ENCODE results near the gene PRXL2A.
"Not testable (repeated sequence)": the region's sequence is repeated elsewhere in the genome, so short reads cannot be mapped to it uniquely, and the experiment has no call there.

PRXL2A gene

DNA sequence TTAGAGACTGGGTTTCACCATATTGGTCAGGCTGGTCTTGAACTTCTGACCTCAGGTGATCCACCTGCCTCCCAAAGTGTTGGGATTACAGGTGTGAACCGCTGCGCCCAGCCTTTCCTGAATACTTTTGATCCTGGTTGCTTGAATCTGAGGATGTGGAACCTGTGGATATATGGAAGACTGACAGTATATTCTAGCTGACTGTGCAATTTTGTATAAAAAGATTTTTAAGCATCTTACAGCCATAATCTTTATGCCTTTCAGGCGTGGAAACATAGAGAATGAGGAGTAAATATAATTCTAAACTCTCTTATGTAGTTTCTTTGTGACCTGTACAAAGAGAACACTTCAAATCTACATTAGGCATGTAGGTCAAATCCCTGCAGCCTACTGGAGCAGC is 61.9 kb downstream of the PRXL2A start:
- intact Hi-C loops (cut with DNase I): no loop called here

DNA sequence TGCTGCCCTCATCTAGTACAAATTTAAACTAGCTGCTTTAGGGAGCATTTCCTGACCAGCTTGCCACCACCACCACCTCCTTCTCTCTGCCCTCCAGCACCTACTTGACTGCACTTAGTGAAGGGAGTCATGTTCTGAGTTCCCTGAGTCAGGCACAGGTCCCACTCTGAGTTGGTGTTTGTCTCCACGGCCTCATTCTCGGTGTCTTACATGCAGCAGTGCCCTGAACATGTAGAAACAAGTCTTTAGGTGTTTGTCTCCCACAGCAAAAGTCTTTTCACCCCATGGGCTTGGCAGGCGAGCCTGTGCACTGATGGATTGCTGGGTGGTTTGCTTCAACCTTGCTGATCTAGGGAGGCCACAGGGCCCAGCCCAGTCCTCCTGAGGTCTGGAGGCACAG is 62.6 kb downstream of the PRXL2A start:
- intact Hi-C loops (cut with DNase I): no loop called here
- DNase-seq: no peak

More for the DNA sequence above, 61.9 kb downstream of the PRXL2A start:
- DNase-seq: no peak

DNA sequence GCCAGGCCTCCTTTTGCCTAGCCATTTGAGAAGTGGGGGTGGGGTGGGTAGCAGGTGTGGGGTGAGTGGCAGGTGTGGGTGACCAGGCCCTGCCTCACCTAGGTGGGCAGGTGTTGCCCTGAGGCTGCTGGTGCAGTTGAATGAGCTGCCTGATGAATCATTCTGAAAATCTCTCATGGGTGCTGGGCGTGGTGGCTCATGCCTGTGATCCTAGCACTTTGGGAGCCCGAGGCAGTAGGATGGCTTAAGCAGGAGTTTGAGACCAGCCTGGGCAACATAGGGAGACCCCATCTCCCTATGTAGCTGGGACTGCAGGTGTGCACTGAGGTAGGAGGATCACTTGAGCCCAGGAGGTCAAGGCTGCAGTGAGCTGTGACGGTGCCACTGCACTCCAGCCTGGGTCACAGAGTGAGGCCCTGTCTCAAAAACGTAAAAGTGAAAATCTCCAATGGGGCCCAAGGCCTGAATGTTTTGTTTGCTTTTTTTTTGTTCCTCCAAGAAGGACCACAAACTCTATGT is 63.4 kb downstream of the PRXL2A start:
- intact Hi-C loops (cut with DNase I): no loop called here
- DNase-seq: peak in 3 of 42 donors; percentile 26 to 36 (median 29)

DNA sequence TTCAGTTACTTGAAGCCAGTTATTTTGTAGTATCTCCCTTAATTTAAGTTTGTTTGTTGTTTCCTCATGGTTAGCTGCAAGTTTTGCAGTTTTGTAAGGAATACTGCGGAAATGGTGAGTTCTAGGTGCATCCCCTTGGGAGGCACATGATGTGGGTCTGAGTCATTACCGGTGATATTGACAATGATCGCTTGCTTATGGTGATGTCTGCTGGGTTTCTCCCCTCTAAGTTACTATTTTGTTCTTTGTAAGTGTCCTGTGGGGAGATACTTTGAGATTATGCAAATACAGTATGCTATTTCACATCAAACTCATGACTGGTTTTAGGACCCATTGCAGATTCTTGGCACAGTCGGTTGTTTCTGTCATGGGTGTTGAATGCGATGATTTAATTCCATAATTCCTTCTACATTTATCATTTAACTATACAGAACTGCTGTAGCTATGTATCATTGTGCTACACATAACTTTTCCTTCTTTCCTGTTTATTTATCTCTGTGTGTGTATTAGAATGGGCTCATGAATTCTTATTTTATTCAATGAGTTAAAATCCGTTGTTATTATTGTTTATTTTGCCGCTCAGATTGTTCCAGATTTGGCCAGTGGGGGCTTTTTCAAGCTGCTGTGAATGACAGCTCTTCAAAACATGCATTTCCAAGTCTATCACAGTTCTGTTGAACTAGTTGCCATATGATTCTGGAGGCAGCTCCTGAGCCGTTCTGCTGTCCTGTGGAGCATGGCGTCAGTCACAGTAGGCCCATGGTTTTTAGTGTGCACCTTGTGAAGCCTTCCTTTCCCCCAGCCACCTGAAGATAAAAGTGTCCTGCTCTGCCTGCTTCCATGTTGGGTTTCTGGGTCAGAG is 64.1 kb downstream of the PRXL2A start:
- intact Hi-C loops (cut with DNase I): no loop called here
- peak in 2 of 42 donors; percentile 7 to 26 for DNase-seq

DNA sequence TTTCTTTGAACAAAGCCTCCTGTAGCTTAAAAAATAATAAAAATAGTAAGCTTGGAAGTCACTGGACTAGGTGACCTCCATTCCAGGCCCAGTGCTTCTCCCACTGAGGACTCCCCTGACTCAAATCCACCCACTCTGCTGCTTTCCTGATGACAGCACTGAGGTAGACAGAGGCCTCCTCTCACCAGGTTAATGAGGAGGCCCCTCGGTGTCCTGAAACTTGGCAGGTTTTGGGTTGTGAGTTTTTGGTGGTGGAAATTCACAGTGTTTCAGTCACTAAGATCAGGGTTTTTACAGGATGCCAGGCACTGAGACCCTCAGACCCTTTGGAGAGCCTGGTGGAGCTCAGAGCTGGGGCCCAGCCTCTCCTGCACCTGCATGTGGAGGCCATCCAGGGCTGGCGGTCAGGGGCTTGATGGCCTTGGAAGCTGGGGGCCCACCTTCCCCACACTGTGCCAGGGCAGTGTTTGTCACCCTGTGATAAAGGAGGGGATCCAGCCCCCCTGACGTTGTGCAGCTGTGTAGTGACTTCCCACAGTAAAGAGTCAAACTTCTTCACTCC is 64.8 kb downstream of the PRXL2A start:
- DNase-seq: peak in 3 of 42 donors; percentile 16 to 32 (median 26)
- intact Hi-C loops (cut with DNase I): no loop called here

DNA sequence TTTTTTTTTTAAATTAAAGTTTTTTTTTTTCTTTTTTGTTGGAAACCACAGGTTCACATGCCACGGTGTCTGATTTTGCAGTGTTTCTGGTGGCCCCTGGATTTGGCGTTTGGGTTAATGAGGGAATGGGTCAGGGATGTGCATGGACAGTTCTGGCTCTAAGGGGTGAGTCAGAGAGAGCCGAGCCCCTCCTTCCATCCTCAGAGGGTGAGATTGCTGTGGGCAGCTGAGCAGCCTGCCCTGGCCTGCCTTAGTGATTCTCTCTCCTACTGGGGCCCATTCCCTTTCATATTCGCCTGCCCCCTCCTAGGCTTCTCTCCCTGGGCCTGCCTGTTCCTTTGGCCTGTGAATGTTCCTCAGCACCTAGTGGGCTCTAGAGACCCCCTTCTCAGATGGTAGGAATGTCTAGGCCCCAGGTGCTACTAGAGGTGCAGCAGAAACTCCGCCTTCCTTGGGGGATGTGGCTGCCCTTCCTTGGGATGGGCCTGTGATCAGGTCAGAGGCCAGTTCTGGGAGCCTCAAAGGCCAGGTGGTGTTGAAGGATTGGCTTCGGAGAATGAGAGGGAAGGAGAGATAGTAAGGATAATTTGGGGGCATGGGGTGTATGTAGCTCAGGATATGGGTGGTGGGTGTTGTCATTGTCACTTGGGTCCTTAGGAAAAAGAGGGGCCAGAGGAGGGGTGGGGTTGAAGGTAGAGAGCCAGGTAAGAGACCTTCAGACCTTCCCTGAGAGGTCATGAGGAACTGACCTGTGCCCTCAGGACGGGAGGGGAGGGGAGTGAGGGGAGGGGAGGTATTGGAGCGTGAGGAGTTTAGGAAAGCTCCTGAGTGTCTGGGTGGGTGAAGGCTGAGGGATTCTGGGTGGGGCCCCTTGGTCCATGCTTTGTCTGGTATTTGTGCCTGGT is 65.6 kb downstream of the PRXL2A start:
- peak in 2 of 42 donors; percentile 20 to 21 for DNase-seq
- intact Hi-C loops (cut with DNase I): no loop called here

DNA sequence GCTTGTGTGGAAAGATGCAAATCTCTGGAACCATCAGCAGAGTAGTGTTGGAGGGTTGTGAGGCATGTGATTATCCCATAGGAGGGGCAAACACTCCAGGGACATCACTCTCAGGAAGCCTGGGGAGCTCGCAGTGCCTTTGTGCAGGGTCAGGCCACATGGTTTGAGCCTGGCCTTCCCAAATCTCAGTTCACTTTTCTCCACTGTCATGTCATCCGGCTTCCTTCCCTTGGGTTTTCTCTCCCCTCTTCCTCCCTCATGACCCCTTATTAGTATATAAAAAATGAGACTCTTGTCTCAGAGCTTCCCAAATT is 66.2 kb downstream of the PRXL2A start:
- peak in 1 of 42 donors; percentile 26 for DNase-seq
- intact Hi-C loops (cut with DNase I): no loop called here

DNA sequence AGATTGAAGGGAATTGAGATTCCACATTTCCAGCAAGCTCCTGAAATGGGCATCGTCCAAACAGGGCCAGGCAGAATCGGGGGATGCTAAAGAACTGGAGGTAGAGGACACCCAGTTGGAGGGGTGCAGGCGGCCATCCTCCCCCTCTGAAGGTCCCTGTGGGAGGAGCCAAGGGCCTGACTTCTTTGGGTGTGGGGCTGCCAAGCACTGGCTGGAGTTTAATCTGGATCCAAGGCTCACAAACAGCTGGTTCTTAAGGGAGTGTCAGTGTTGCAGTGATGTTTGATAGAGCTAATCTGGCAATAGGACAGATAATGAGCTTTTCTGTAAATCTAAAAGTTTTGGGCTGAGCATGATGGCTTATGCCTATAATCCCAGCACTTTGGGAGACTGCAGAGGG is 66.6 kb downstream of the PRXL2A start:
- intact Hi-C loops (cut with DNase I): no loop called here
- peak in 2 of 42 donors; percentile 7 to 22 for DNase-seq

DNA sequence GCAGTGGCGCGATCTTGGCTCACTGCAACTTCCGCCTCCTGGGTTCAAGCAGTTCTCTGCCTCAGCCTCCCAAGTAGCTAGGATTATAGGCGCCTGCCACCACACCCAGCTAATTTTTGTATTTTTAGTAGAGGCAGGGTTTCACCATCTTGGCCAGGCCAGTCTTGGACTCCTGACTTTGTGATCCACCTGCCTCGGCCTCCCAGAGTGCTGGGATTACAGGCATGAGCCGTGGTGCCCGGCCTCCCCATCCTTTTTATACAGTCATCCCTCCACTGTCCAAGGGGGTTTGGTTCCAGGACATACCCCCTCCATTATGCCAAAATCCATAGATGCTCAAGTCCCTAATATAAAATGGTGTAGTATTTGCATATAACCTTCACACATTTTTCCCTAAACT is 67.3 kb downstream of the PRXL2A start:
- intact Hi-C loops (cut with DNase I): not testable (repeated sequence)
- DNase-seq: peak in 2 of 42 donors; percentile 10 to 12

DNA sequence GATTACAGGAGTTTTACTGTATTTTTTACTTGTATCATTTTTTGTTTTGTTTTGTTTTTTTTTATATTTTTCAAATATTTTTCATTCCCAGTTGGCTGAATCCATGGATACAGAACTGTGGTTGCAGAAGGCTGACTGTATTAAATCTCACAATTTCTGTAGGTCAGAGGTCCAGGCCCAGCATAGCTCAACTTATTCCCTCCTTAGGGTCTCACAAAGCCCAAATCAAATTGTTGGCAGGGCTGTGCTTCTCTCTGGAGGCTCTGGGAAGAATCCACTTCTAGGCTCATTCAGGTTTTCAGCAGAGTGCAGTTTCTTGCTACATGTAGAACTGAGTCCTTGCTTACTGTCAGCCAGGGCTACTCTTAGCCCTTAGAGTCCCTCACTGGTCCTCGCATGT is 68.3 kb downstream of the PRXL2A start:
- intact Hi-C loops (cut with DNase I): no loop called here
- peak in 2 of 42 donors; percentile 13 to 15 for DNase-seq

DNA sequence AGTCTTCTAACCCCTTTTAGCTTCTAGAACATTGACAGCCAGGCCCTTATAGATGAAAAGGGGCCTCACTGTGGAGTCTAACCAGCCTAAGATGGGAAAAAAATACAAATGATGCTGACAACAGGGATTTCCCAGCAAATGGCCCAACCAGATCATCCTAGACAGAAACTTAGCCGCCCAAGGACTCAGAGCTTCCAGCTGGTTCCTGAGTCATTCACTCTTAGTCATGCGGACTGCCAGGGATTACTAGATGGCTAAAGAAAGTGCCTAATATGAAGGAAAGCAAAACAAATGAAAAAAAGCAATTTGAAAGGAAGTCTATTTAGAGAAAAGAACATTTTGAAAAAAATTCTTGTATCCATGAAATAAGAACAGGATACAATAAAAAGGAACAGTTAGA is 69.5 kb downstream of the PRXL2A start:
- intact Hi-C loops (cut with DNase I): no loop called here

DNA sequence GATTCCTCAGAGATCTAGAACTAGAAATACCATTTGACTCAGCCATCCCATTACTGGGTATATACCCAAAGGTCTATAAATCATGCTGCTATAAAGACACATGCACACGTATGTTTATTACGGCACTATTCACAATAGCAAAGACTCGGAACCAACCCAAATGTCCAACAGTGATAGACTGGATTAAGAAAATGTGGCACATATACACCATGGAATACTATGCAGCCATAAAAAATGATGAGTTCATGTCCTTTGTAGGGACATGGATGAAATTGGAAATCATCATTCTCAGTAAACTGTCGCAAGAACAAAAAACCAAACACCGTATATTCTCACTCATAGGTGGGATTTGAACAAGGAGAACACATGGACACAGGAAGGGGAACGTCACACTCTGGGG is 72.0 kb downstream of the PRXL2A start:
- DNase-seq; intact Hi-C loops (cut with DNase I): not testable (repeated sequence)

More for the DNA sequence above, 69.5 kb downstream of the PRXL2A start:
- DNase-seq: peak in 1 of 42 donors; percentile 13

DNA sequence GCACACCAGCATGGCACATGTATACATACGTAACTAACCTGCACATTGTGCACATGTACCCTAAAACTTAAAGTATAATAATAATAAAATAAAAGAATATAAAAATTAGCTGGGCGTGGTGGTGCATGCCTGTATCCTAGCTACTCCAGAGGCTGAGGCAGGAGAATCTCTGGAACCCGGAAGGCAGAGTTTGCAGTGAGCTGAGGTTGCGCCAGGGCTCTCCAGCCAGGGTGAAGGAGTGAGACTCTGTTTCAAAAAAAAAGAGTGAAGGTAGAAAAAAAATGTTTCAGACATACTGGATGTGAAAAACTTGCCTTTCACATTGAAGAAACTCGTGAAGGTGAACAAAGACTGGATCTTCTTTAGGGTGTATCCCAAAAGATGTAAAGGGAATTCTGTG is 72.5 kb downstream of the PRXL2A start:
- intact Hi-C loops (cut with DNase I): no loop called here
- DNase-seq: no peak

DNA sequence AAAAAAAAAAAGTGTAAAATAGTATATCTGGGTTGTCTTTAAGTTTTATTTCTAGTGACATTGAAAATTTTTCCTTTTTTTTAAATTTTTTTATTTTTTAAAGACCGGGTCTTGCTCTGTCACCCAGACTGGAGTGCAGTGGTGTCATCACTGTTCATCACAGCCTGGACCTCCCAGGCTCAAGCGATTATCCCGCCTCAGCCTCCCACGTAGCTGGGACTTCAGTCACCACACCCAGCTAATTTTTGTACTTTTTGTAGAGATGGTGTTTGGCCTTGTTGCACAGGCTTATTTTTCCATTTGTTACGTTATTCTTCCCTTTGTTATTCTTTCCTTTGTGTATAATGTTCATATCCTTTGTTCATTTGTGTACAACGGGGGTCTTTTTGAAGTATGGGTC is 75.9 kb downstream of the PRXL2A start:
- DNase-seq: peak in 1 of 42 donors; percentile 21
- intact Hi-C loops (cut with DNase I): no loop called here

DNA sequence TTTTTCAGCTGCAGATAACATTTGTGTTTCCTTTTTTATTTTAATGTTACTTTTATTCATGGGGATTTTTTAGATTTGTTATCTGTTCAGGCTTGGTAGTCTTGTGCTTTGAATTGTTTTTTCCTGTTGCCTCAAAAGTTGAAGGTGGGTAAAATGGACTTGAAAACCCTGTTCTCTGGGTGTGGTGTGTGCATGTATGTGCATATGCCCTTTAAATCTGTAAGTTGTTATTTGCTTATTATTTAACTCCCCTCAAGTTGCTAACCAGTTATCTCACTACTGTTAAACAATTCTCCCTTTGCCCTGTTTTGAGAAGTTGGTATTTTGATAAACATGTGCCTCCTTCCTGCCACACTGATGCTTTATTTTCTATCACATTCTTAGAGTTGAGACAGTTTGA is 76.3 kb downstream of the PRXL2A start:
- intact Hi-C loops (cut with DNase I): no loop called here

DNA sequence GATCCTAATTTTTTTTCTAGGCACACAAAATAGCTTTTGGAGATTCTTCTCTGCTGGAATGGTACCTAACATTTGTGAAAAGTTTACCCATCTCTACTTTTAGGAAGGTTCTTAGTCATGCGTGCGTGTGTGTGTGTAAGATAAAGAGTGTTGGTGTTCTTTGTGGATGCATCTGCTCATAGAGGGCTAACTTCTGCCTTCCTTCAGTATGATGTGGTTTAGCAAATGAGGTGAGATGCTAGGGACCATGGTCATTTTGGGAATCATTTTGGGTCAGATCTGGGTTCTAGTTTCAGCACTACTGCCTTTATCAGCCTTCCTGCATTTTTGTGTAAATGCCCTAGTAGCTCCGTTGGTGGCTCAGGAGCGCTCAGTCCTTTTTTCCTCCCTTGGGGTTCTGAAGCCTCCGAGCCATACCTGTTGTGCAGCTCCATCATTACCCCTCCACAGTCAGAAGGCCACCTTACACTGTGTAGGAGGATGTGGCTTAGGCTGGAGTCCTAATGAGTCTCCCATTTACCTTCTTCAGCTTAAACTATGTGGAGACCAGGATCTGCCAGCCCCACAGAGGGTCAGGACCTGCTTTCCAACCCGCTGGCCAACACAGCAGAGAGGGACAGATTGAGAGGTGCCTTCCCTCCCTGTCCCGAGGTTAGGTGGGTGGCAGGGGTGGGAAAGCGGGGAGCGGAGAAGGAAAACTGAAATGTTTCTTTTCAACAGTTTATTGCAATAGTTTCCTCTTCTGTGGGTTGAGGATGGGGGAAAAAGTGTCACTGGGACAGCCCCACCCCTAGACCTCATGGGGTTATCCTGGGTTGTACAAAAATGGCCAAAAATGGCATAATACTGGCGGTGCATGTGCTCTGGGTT is 77.0 kb downstream of the PRXL2A start:
- DNase-seq: peak in 3 of 42 donors; percentile 13 to 22 (median 19)
- intact Hi-C loops (cut with DNase I): no loop called here

More for the DNA sequence above, 76.3 kb downstream of the PRXL2A start:
- no peak for DNase-seq

DNA sequence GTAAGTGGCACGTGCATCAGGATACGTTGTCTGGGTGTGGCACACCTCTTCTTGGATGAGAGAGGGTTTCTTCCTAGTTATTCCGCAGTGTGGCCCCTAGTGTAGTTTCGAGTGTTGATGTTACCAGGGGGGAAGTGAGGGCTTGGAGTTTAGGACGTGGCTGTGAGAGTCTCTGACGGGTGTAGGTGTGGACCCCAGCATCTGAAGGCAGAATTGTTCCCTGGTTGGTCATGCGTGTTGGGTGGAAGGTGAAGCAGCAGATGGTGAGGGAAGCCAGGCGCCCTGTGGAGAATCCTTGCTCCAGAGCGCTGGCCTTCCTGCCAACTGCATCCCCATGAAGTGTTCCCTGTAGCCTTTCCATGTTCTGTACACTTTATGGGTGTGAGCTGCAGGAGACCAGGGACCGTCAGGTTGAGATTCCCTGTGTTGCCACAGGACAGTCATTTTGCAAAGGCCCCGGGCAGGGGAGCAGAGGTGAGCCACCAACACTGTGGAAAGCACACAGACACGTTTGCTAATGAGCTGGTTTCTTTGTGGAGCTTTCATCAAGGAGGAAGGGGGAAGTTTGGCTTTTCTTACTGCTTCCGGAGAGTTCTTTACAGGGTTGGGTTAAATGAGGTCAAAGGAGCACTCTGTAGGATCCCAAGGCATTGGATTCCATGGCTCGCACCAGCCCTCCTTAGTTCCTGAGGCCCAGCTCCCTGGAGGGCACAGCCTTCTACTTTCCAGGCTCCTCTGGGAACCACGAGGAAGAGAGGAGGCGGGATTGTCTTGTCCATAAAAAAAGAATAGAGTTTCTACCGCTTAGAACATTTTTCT is 77.8 kb downstream of the PRXL2A start:
- DNase-seq: peak in 3 of 42 donors; percentile 14 to 33 (median 23)
- intact Hi-C loops (cut with DNase I): no loop called here

Measured in head of caudate nucleus (tissue), 42 donors.